Measurements from ENCODE around the gene ZGRF1.
"Not testable (repeated sequence)": the region's sequence is repeated elsewhere in the genome, so short reads cannot be mapped to it uniquely, and the experiment has no call there.

Gene ZGRF1

DNA sequence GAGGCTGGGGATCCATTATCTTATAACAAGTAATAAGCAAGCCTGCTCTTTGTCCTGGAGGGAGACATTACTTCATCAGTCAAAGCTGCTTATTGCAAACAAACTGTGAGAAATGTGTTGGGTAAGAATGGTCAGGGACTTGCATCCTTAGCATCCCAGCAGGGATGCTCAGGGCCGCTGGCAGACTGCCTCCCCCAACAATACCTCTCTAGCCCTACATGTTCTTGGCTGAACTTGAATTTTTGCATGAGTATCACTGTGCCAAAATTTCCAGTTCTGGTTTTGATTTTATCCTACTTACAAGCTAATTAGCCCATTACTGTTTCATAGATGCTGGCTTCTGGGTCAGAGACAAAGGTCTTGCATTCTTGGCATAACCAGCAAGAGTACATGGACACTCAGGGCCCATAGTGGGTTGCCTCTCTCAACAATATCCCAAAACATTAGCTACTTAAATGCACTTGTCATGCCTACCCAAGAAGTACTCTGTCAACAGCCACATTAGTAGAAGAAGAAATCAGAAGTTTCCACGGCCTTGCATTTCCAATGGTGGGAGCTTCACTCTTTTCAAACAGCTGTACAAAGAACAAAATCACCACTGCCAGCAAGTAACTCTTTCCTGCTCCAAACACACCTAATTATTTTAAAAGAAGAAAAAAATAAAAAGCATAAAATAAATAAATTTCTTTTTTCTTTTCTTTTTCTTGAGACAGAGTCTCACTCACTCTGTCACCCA, 78.9 kb downstream of the ZGRF1 start:
- H3K9me3 Mint-ChIP-seq: no peaks in the 10 kb centered on the region

GRCh38 chr4:112554271-112554670, 82.4 kb downstream of the ZGRF1 start:
- H3K4me1 Mint-ChIP-seq (ENCODE audit: low read depth); H3K4me3 Mint-ChIP-seq; H3K27ac Mint-ChIP-seq; intact Hi-C loops (cut with micrococcal nuclease); H3K27me3 Mint-ChIP-seq; H3K36me3 Mint-ChIP-seq (ENCODE audit: low read depth); H3K9me3 Mint-ChIP-seq: not testable (repeated sequence)

More for the DNA sequence above, 78.9 kb downstream of the ZGRF1 start:
- Mint-ChIP-seq H3K36me3 (ENCODE audit: low read depth) (no peaks in the 10 kb centered on the region), H3K27ac (no peak overlapping the region), H3K4me1 (ENCODE audit: low read depth) (peaks cover 11% of the 10 kb centered on the region), H3K4me3 (no peak overlapping the region), H3K27me3 (no peaks in the 10 kb centered on the region)
- intact Hi-C loops (cut with micrococcal nuclease): no loop called here

GRCh38 chr4:112552668-112553067, 84.0 kb downstream of the ZGRF1 start:
- Mint-ChIP-seq H3K9me3 (no peaks in the 10 kb centered on the region), H3K27ac (no peak overlapping the region), H3K4me1 (ENCODE audit: low read depth) (no peaks in the 10 kb centered on the region), H3K27me3 (no peaks in the 10 kb centered on the region), H3K4me3 (no peak overlapping the region), H3K36me3 (ENCODE audit: low read depth) (no peaks in the 10 kb centered on the region)
- intact Hi-C loops (cut with micrococcal nuclease): no loop called here

GRCh38 chr4:112550728-112551127, 86.0 kb downstream of the ZGRF1 start:
- Mint-ChIP-seq H3K36me3 (ENCODE audit: low read depth) (no peaks in the 10 kb centered on the region), H3K27me3 (no peaks in the 10 kb centered on the region)

GRCh38 chr4:112546476-112546875, 90.2 kb downstream of the ZGRF1 start:
- H3K9me3 Mint-ChIP-seq: no peaks in the 10 kb centered on the region

More at GRCh38 chr4:112550728-112551127, 86.0 kb downstream of the ZGRF1 start:
- Mint-ChIP-seq H3K27ac (no peak overlapping the region), H3K9me3 (no peaks in the 10 kb centered on the region), H3K4me1 (ENCODE audit: low read depth) (peaks cover 5% of the 10 kb centered on the region), H3K4me3 (no peak overlapping the region)
- intact Hi-C loops (cut with micrococcal nuclease): no loop called here

GRCh38 chr4:112545346-112545745, 91.4 kb downstream of the ZGRF1 start:
- Mint-ChIP-seq H3K27ac (no peak overlapping the region), H3K4me1 (ENCODE audit: low read depth) (peaks cover 9% of the 10 kb centered on the region), H3K36me3 (ENCODE audit: low read depth) (no peaks in the 10 kb centered on the region), H3K9me3 (no peaks in the 10 kb centered on the region), H3K4me3 (no peak overlapping the region), H3K27me3 (no peaks in the 10 kb centered on the region)
- intact Hi-C loops (cut with micrococcal nuclease): no loop called here

More at GRCh38 chr4:112546476-112546875, 90.2 kb downstream of the ZGRF1 start:
- intact Hi-C loops (cut with micrococcal nuclease): no loop called here
- Mint-ChIP-seq H3K27ac (no peak overlapping the region), H3K36me3 (ENCODE audit: low read depth) (no peaks in the 10 kb centered on the region), H3K4me1 (ENCODE audit: low read depth) (peaks cover 9% of the 10 kb centered on the region), H3K27me3 (no peaks in the 10 kb centered on the region), H3K4me3 (no peak overlapping the region)

DNA sequence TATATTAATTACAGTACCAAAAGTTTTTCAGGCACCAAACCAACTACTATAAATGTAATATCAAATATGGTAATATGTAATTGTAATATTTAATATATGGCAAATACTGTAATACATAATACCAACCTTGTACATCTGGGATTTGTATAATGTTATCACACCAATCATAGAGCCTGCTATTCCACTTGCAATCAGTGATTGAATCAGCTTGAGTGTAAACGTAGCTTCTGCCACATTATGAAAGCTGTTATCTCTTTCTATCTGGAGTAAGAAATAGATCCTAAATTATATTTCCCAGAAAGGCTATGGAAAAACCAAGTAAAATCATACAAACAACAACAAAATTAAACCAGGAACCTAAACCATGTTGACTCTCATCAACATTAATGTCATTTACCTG, 96.0 kb downstream of the ZGRF1 start:
- Mint-ChIP-seq H3K4me1 (ENCODE audit: low read depth) (peaks cover 10% of the 10 kb centered on the region), H3K27ac (no peak overlapping the region), H3K4me3 (no peak overlapping the region), H3K36me3 (ENCODE audit: low read depth) (no peaks in the 10 kb centered on the region), H3K9me3 (no peaks in the 10 kb centered on the region), H3K27me3 (no peaks in the 10 kb centered on the region)
- intact Hi-C loops (cut with micrococcal nuclease): no loop called here

GRCh38 chr4:112536123-112536522, 100.6 kb downstream of the ZGRF1 start:
- intact Hi-C loops (cut with micrococcal nuclease): no loop called here
- Mint-ChIP-seq H3K36me3 (ENCODE audit: low read depth) (no peaks in the 10 kb centered on the region), H3K27me3 (peaks cover 8% of the 10 kb centered on the region), H3K9me3 (no peaks in the 10 kb centered on the region), H3K4me1 (ENCODE audit: low read depth) (peaks cover 7% of the 10 kb centered on the region), H3K4me3 (no peak overlapping the region), H3K27ac (no peak overlapping the region)

- Mint-ChIP-seq H3K27ac (no peak overlapping the region), H3K27me3 (peaks cover 30% of the 10 kb centered on the region), H3K4me3 (no peak overlapping the region), H3K9me3 (no peaks in the 10 kb centered on the region), H3K36me3 (ENCODE audit: low read depth) (no peaks in the 10 kb centered on the region), H3K4me1 (ENCODE audit: low read depth) (no peaks in the 10 kb centered on the region)
- intact Hi-C loops (cut with micrococcal nuclease): no loop called here
Measured at GRCh38 chr4:112532267-112532666, 104.4 kb downstream of the ZGRF1 start.

DNA sequence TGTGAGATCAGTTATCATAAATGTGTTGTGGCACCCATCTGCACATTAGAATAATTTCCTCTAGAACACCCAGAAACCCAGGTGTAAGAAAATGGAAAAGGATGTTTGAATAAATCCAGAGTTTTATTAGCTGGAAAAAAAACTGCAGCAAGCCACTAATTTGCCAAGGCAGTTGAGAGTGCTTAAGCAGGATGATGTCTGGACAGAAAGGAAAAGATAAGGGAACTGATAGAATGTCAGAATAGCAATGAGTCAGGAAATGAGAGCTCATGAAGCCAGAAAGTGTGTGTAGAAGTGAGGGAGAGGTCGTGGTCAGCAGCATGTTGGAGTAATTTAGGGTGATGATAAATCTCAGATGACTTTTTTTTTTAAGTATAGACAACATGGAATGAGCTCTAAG, 105.6 kb downstream of the ZGRF1 start:
- no peaks in the 10 kb centered on the region for H3K4me1 Mint-ChIP-seq (ENCODE audit: low read depth)

DNA sequence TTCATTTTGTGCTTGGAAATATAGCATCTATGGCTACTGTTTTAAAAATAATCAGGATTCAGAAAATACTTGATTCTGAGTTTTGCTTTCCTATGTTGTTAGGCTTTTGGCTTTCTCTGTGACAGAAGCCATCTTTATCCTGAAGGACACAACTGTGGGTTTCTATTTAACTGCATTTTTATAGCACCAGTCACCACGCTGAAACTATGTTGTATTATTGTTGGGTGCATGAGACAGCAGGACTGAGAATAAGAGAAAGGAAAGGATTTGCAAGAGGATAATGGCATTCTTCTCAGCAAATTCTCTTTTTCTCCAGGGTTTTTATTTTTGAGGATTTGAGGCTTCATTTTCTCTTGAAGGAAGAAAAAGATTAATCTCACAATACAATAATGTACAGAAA, 110.6 kb downstream of the ZGRF1 start:
- intact Hi-C loops (cut with micrococcal nuclease): loop anchor here (10.0 kb wide), 1 partner anchor 421 kb away; no protein-coding TSS in a partner anchor
- Mint-ChIP-seq H3K27me3 (peaks cover 75% of the 10 kb centered on the region), H3K4me3 (no peak overlapping the region), H3K4me1 (ENCODE audit: low read depth) (peaks cover 24% of the 10 kb centered on the region), H3K9me3 (no peaks in the 10 kb centered on the region), H3K36me3 (ENCODE audit: low read depth) (no peaks in the 10 kb centered on the region), H3K27ac (no peak overlapping the region)

More for the DNA sequence above, 105.6 kb downstream of the ZGRF1 start:
- intact Hi-C loops (cut with micrococcal nuclease): no loop called here
- Mint-ChIP-seq H3K36me3 (ENCODE audit: low read depth) (no peaks in the 10 kb centered on the region), H3K9me3 (no peaks in the 10 kb centered on the region), H3K27ac (no peak overlapping the region), H3K27me3 (peaks cover 38% of the 10 kb centered on the region), H3K4me3 (no peak overlapping the region)

- peak overlapping the region; percentile 80 for H3K4me3 Mint-ChIP-seq
- peaks cover 37% of the 10 kb centered on the region for H3K4me1 Mint-ChIP-seq (ENCODE audit: low read depth)
- intact Hi-C loops (cut with micrococcal nuclease): loop anchor here (1.0 to 10.0 kb wide), 2 partner anchors 196 to 419 kb away; no protein-coding TSS in a partner anchor
- H3K9me3 Mint-ChIP-seq: no peaks in the 10 kb centered on the region
- H3K27me3 Mint-ChIP-seq: peaks cover 81% of the 10 kb centered on the region
- H3K36me3 Mint-ChIP-seq (ENCODE audit: low read depth): no peaks in the 10 kb centered on the region
- H3K27ac Mint-ChIP-seq: peak overlapping the region; percentile 12
Measured at GRCh38 chr4:112523764-112524505, 112.8 kb downstream of the ZGRF1 start.

GRCh38 chr4:112523008-112523721, 113.5 kb downstream of the ZGRF1 start:
- Mint-ChIP-seq H3K27me3 (peaks cover 88% of the 10 kb centered on the region), H3K27ac (peak overlapping the region; percentile 12), H3K36me3 (ENCODE audit: low read depth) (no peaks in the 10 kb centered on the region), H3K4me3 (peak overlapping the region; percentile 80), H3K9me3 (no peaks in the 10 kb centered on the region), H3K4me1 (ENCODE audit: low read depth) (peaks cover 38% of the 10 kb centered on the region)
- intact Hi-C loops (cut with micrococcal nuclease): loop anchor here (10.0 kb wide), 1 partner anchor 418 kb away; no protein-coding TSS in a partner anchor

GRCh38 chr4:112522431-112522830, 114.3 kb downstream of the ZGRF1 start:
- Mint-ChIP-seq H3K4me1 (ENCODE audit: low read depth) (peaks cover 45% of the 10 kb centered on the region), H3K27me3 (peaks cover 91% of the 10 kb centered on the region), H3K4me3 (peak overlapping the region; percentile 80)
- H3K9me3 Mint-ChIP-seq; H3K27ac Mint-ChIP-seq; H3K36me3 Mint-ChIP-seq (ENCODE audit: low read depth): not testable (repeated sequence)
- intact Hi-C loops (cut with micrococcal nuclease): loop anchor here (10.0 kb wide), 1 partner anchor 418 kb away; no protein-coding TSS in a partner anchor

Data from dendritic cell treated with granulocyte-macrophage colony-stimulating factor and Interleukin-4, amounts not matched to agents 40 ng/mL and 50 ng/mL, for 4 days (primary cell).